H1 (cell line): ENCODE results near the gene PPM1G. TPM values are rescaled to one million over a fixed set of nuclear protein-coding genes. Genes with fewer than 3 reads are reported as not detected.
A peak's percentile ranks its signal among the peaks of the same experiment; 100 is the strongest.

Experiments used
- BACH1 ChIP-seq: IDR thresholded peaks from 2 replicates; pipeline ENCODE4 v1.6.1; 2012; ENCODE audit warnings: low read length, improper control_type of control experiment
- CBX5 ChIP-seq: fragments of 300-800, 300-1000 bp; sonication (generic); IDR thresholded peaks from 2 replicates; pipeline ENCODE4 v1.7.1; 2016; ENCODE audit warnings: antibody characterized with exemption, low read length, low read depth
- CHD1 ChIP-seq: IDR thresholded peaks from 2 replicates; pipeline ENCODE4 v1.6.1; 2012; ENCODE audit warnings: low read depth, low read length, improper control_type of control experiment
- CHD2 ChIP-seq: IDR thresholded peaks from 2 replicates; pipeline ENCODE4 v1.6.1; 2012; ENCODE audit warnings: low read length, improper control_type of control experiment
- GABPA ChIP-seq: IDR thresholded peaks from 2 replicates; pipeline ENCODE4 v1.6.1; 2011; ENCODE audit warnings: mild to moderate bottlenecking, low read length, moderate library complexity, borderline replicate concordance; ENCODE audit not compliant: insufficient read depth
- GTF2F1 ChIP-seq: IDR thresholded peaks from 2 replicates; pipeline ENCODE4 v1.6.1; 2012; ENCODE audit warnings: low read depth, low read length, improper control_type of control experiment, borderline replicate concordance
- KDM4A ChIP-seq: IDR thresholded peaks from one replicate; pipeline ENCODE4 v1.7.1; 2012; ENCODE audit warnings: low read depth, mild to moderate bottlenecking, moderate library complexity, low read length, inconsistent platforms; ENCODE audit not compliant: severe bottlenecking
- MAFK ChIP-seq: IDR thresholded peaks from 2 replicates; pipeline ENCODE4 v1.6.1; 2012; ENCODE audit warnings: low read depth, mild to moderate bottlenecking, improper control_type of control experiment, low read length
- POLR2A ChIP-seq, 2 experiments: IDR thresholded peaks; 1 replicate in 1 of 2; 2 replicates in 1 of 2; pipeline ENCODE4 v1.6.1; 2011; ENCODE audit warnings: low read depth in 2 of 2, low read length in 2 of 2, mild to moderate bottlenecking in 2 of 2; ENCODE audit errors: control extremely low read depth in 1 of 2
- POLR2AphosphoS5 ChIP-seq: IDR thresholded peaks from 2 replicates; pipeline ENCODE4 v1.6.1; 2011; ENCODE audit warnings: low read depth, low read length
- RAD21 ChIP-seq, 2 experiments: IDR thresholded peaks in 1 of 2; conservative IDR thresholded peaks in 1 of 2; 2 replicates each; pipeline ENCODE4 v1.6.1; 2011; ENCODE audit warnings: low read depth in 2 of 2, low read length in 2 of 2, improper control_type of control experiment in 1 of 2, inconsistent platforms in 1 of 2, mild to moderate bottlenecking in 1 of 2, moderate library complexity in 1 of 2
- RBBP5 ChIP-seq: IDR thresholded peaks from 2 replicates; pipeline ENCODE4 v1.7.1; 2012; ENCODE audit warnings: low read depth, mild to moderate bottlenecking, inconsistent platforms, low read length, moderate library complexity, borderline replicate concordance
- RFX5 ChIP-seq: IDR thresholded peaks from 2 replicates; pipeline ENCODE4 v1.6.1; 2011; ENCODE audit warnings: low read depth, low read length, improper control_type of control experiment, borderline replicate concordance
- RNF2 ChIP-seq: fragments of 200-900, 300-1000 bp; sonication (generic); IDR thresholded peaks from 2 replicates; pipeline ENCODE4 v1.7.1; 2016; ENCODE audit warnings: borderline replicate concordance, low read depth, mild to moderate bottlenecking, antibody characterized with exemption, low read length; ENCODE audit not compliant: poor library complexity, severe bottlenecking; ENCODE audit errors: missing control alignments
- SAP30 ChIP-seq: fragments of 300-600 bp; sonication (generic); IDR thresholded peaks from 2 replicates; pipeline ENCODE4 v1.7.1; 2012; ENCODE audit warnings: low read length, moderate library complexity, mild to moderate bottlenecking, inconsistent platforms; ENCODE audit not compliant: insufficient read depth, insufficient replicate concordance
- SUZ12 ChIP-seq: fragments of 200-600 bp; sonication (generic); IDR thresholded peaks from 2 replicates; pipeline ENCODE4 v1.6.1; 2012; ENCODE audit warnings: mild to moderate bottlenecking, inconsistent platforms, low read length, moderate library complexity, mixed read lengths
- TAF1 ChIP-seq: IDR thresholded peaks from 2 replicates; pipeline ENCODE4 v1.6.1; 2011; ENCODE audit warnings: mild to moderate bottlenecking, low read depth, low read length
- TAF7 ChIP-seq: optimal IDR thresholded peaks from 2 replicates; pipeline ENCODE3; 2011; ENCODE audit warnings: low read depth, mild to moderate bottlenecking, inconsistent platforms, low read length, moderate library complexity, borderline replicate concordance
- TBP ChIP-seq: IDR thresholded peaks from 2 replicates; pipeline ENCODE4 v1.6.1; 2011; ENCODE audit warnings: low read depth, low read length, improper control_type of control experiment
- TCF12 ChIP-seq: IDR thresholded peaks from 2 replicates; pipeline ENCODE4 v1.6.1; 2011; ENCODE audit warnings: low read depth, mild to moderate bottlenecking, low read length
- ZNF274 ChIP-seq: IDR thresholded peaks from 2 replicates; pipeline ENCODE4 v1.7.0; 2012; ENCODE audit warnings: low read length, borderline replicate concordance; ENCODE audit errors: extremely low read depth
- polyA plus RNA-seq, 7 experiments: library from polyadenylated mRNA; depleted of rRNA in 3 of 7; stranded (reverse) in 5 of 7; unstranded in 2 of 7; fragments of >200 nt in 5 of 7; fragments of 200-250 nt in 2 of 7; gene quantifications; 1 replicate in 5 of 7; 2 replicates in 1 of 7; 4 replicates in 1 of 7; pipeline versions ENCODE4 v1.2.1 to v1.2.3, GENCODE V29; 2011 to 2013; ENCODE audit warnings: missing spikeins in 2 of 7, mixed read lengths in 2 of 7
- total RNA-seq: library from RNA; stranded (reverse); fragmentation: NEBNext Ultra II Directional; extraction: Animal tissue kit (Norgen Biotek cat#: 25700); gene quantifications from 2 replicates; pipeline ENCODE4 v1.2.1, GENCODE V29; 2021
- TF ChIP-seq, protein P1 (sequence below): IDR thresholded peaks from 2 replicates; pipeline ENCODE4 v1.6.1; 2012; ENCODE audit warnings: inconsistent platforms
- TF ChIP-seq, protein P2 (sequence below): IDR thresholded peaks from 2 replicates; pipeline ENCODE4 v1.6.1; 2012; ENCODE audit warnings: inconsistent platforms

PPM1G gene
- total and polyA plus RNA-seq, 2 of the 8 experiments (the other 6 are each of a cell fraction or from before 2014, with no cell fraction given): 73.3 to 203 TPM

DNA sequence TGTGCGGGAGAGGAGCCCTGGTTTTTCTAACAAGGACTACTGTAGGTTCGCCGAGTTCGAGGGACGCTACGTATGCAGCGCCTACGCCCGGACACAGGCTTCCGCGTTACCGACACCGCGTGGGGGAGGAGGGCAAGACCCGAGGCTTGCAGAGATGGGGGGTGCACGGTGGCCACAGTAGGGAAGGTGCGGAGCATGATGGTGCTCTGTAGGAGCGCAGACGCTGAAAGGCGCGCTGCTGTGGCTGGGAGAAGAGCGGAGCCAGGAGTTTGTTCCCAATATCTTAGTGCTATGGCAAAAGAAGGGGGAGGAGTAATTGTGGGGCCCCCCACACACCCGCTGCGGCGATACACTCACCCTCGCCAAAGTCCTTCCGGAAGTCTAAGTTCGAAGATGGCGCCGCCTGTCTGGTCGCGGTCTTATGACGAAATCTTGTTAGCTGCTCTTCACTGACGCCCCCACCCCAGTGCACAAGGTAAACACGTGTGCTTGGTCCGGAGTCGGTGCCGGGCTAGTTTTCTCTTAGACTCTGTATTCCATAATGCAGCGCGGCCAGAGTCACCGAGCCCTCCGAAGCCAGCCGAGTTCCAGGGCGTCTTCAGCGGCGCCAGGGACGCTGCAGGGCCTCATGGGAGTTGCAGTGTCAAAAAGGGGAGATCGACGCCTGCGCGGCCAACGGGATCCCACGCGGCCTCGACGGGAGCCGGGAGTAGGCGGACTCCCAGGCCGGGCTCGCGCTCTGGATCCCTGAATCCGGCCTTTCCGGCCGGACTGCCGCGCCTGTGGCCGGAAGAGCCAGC, 52.8 kb downstream of the PPM1G start, which contains the start of gene GTF3C2 (continued):
- TF ChIP-seq, protein P1, sequence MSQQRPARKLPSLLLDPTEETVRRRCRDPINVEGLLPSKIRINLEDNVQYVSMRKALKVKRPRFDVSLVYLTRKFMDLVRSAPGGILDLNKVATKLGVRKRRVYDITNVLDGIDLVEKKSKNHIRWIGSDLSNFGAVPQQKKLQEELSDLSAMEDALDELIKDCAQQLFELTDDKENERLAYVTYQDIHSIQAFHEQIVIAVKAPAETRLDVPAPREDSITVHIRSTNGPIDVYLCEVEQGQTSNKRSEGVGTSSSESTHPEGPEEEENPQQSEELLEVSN: peak; percentile 85
- no peak for TF ChIP-seq RFX5
- TF ChIP-seq BACH1: no peak
- peak; percentile 90 for TF ChIP-seq RBBP5
- TF ChIP-seq MAFK: no peak
- no peak for TF ChIP-seq ZNF274
- no peak for TF ChIP-seq SUZ12
- peak; percentile 76; the same call in 1 of the 2 replicates for TF ChIP-seq CHD2
- TF ChIP-seq, protein P2, sequence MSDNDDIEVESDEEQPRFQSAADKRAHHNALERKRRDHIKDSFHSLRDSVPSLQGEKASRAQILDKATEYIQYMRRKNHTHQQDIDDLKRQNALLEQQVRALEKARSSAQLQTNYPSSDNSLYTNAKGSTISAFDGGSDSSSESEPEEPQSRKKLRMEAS: peak; percentile 90
- TF ChIP-seq CHD1: no peak
- TF ChIP-seq RAD21 (IDR thresholded peaks at IDR 0.05 in 1 of 2, conservative IDR thresholded peaks at IDR 0.05 in 1 of 2; ENCODE audit: low read depth in 2 of 2, low read length in 2 of 2): no peak
- TF ChIP-seq GABPA: no peak
- TF ChIP-seq SAP30: peak; percentile 53
- TF ChIP-seq GTF2F1: peak; percentile 25; the same call in 1 of the 2 replicates
- TF ChIP-seq TAF7: peak; percentile 74
- TF ChIP-seq CBX5: no peak
- peak; percentile 87 for TF ChIP-seq POLR2AphosphoS5
- TF ChIP-seq POLR2A (IDR thresholded peaks at IDR 0.05; ENCODE audit: control extremely low read depth in 1 of 2, low read depth in 2 of 2, low read length in 2 of 2): peak; percentile 59 to 91
- no peak for TF ChIP-seq RNF2
- no peak for TF ChIP-seq TCF12
- TF ChIP-seq TAF1: peak; percentile 78
- TF ChIP-seq KDM4A: peak; percentile 90
- TF ChIP-seq TBP: peak; percentile 75
